Nephron progenitor cell (in vitro differentiated cells): Measurements from ENCODE around the gene CNOT8.
"Not testable (repeated sequence)": the region's sequence is repeated elsewhere in the genome, so short reads cannot be mapped to it uniquely, and the experiment has no call there.

Source experiments
- DNase-seq: peaks from one replicate; pipeline ENCODE4 v3.0.0; 2021
- H3K27ac Mint-ChIP-seq: 2 replicates; pipeline ENCODE4 v1.8.0; 2021; ENCODE audit warnings: mild to moderate bottlenecking, moderate library complexity, mixed read lengths
- H3K27me3 Mint-ChIP-seq: 2 replicates; pipeline ENCODE4 v1.8.0; 2021; ENCODE audit warnings: mild to moderate bottlenecking, low read depth, mixed read lengths; ENCODE audit not compliant: poor library complexity
- H3K36me3 Mint-ChIP-seq: 2 replicates; pipeline ENCODE4 v1.8.0; 2021; ENCODE audit warnings: low read depth, mixed read lengths
- H3K4me1 Mint-ChIP-seq: 2 replicates; pipeline ENCODE4 v1.8.0; 2021; ENCODE audit warnings: mixed read lengths
- H3K4me3 Mint-ChIP-seq: 2 replicates; pipeline ENCODE4 v1.8.0; 2021; ENCODE audit warnings: mild to moderate bottlenecking, moderate library complexity, mixed read lengths
- H3K9me3 Mint-ChIP-seq: 2 replicates; pipeline ENCODE4 v1.8.0; 2021; ENCODE audit warnings: mild to moderate bottlenecking, moderate library complexity, mixed read lengths
- TF ChIP-seq, protein P1 (sequence below): fragments of 200-600 bp; sonication (generic); IDR thresholded peaks from 2 replicates; pipeline ENCODE4 v1.5.0; 2021; ENCODE audit warnings: antibody characterized with exemption

The CNOT8 gene

DNA sequence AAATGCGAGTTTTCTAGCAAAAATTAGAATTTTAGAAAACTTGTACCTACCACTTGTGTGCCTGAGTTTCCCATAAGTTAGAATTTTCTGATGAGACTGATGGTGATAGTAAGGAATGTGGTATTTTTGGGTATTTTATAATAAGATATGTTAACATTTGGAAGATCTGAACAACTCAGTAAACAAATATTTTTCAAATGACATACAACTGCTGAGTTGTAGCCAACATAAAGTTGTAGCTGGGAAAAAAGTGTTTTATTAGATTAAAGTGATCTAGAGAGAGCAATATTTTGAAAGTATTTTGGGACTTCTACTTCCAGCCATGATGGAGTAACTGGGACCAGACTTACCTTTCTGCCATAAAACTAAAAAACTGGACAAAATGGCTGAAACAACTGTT lies 41.6 kb downstream of the CNOT8 start:
- no peaks in the 10 kb centered on the region for H3K9me3 Mint-ChIP-seq
- H3K4me3 Mint-ChIP-seq: no peak overlapping the region
- no peaks in the 10 kb centered on the region for H3K4me1 Mint-ChIP-seq
- TF ChIP-seq, protein P1, sequence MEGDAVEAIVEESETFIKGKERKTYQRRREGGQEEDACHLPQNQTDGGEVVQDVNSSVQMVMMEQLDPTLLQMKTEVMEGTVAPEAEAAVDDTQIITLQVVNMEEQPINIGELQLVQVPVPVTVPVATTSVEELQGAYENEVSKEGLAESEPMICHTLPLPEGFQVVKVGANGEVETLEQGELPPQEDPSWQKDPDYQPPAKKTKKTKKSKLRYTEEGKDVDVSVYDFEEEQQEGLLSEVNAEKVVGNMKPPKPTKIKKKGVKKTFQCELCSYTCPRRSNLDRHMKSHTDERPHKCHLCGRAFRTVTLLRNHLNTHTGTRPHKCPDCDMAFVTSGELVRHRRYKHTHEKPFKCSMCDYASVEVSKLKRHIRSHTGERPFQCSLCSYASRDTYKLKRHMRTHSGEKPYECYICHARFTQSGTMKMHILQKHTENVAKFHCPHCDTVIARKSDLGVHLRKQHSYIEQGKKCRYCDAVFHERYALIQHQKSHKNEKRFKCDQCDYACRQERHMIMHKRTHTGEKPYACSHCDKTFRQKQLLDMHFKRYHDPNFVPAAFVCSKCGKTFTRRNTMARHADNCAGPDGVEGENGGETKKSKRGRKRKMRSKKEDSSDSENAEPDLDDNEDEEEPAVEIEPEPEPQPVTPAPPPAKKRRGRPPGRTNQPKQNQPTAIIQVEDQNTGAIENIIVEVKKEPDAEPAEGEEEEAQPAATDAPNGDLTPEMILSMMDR: no peak
- H3K27ac Mint-ChIP-seq: no peak overlapping the region
- H3K36me3 Mint-ChIP-seq: peaks cover 78% of the 10 kb centered on the region
- H3K27me3 Mint-ChIP-seq: no peaks in the 10 kb centered on the region
- DNase-seq: no peak

DNA sequence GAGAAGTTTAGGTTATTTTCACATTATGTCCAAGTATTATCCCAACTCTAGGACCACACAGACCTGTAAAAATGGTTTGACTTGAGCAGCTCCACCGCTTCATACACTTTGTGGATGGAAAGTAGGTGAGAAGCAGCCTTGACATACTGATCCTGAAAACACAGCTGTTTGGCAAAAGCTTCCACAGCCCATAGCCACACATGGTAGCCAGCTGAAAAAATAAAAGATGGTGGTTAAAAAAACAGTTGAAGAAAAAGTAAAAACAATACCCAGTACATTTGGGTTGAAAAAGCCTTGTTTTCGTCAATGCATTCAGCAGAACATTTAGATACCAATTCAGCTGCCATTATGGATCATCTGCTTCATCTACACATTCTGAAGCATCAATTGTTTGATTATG lies 42.8 kb downstream of the CNOT8 start:
- no peak for DNase-seq
- Mint-ChIP-seq H3K27ac (no peak overlapping the region), H3K4me3 (no peak overlapping the region), H3K9me3 (no peaks in the 10 kb centered on the region), H3K4me1 (no peaks in the 10 kb centered on the region), H3K27me3 (no peaks in the 10 kb centered on the region), H3K36me3 (peaks cover 69% of the 10 kb centered on the region)
- TF ChIP-seq, protein P1: no peak

- TF ChIP-seq, protein P1: no peak
- Mint-ChIP-seq H3K27ac (no peak overlapping the region), H3K4me1 (no peaks in the 10 kb centered on the region), H3K9me3 (no peaks in the 10 kb centered on the region), H3K36me3 (peaks cover 69% of the 10 kb centered on the region), H3K4me3 (no peak overlapping the region), H3K27me3 (no peaks in the 10 kb centered on the region)
- DNase-seq: no peak
These were observed 43.5 kb downstream of the CNOT8 start for GRCh38 chr5:154901913-154902312.

GRCh38 chr5:154905601-154906000 lies 47.2 kb downstream of the CNOT8 start:
- Mint-ChIP-seq H3K36me3 (peaks cover 68% of the 10 kb centered on the region), H3K27ac (peak overlapping the region; percentile 48)
- H3K4me3 Mint-ChIP-seq, H3K27me3 Mint-ChIP-seq, H3K4me1 Mint-ChIP-seq, DNase-seq, H3K9me3 Mint-ChIP-seq: not testable (repeated sequence)

DNA sequence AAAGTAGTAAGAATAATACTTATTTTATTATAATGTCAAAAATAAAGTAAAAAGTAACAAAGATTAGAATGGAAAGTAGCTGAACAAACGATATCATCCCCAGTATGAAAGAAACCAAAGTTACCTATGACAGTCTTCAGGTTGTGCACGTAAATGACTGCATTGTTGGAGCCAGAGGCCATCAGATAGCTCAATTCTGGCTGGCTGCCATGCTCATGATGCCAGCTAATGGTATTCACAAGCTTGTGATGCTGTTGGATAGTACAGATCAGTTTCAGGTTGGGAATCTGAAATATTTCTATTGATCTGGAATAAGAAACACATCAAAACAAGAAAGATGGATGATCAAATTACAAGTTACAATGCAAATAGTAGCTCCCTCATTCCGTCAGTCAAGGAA lies 58.4 kb downstream of the CNOT8 start:
- no peak for DNase-seq
- Mint-ChIP-seq H3K4me3 (no peak overlapping the region), H3K4me1 (no peaks in the 10 kb centered on the region), H3K27me3 (no peaks in the 10 kb centered on the region), H3K27ac (no peak overlapping the region), H3K9me3 (no peaks in the 10 kb centered on the region), H3K36me3 (peaks cover 55% of the 10 kb centered on the region)
- TF ChIP-seq, protein P1: no peak

- TF ChIP-seq, protein P1: no peak
- no peak for DNase-seq
- no peak overlapping the region for H3K27ac Mint-ChIP-seq
- no peaks in the 10 kb centered on the region for H3K9me3 Mint-ChIP-seq
- H3K27me3 Mint-ChIP-seq: no peaks in the 10 kb centered on the region
- H3K4me3 Mint-ChIP-seq: no peak overlapping the region
- peaks cover 47% of the 10 kb centered on the region for H3K36me3 Mint-ChIP-seq
- no peaks in the 10 kb centered on the region for H3K4me1 Mint-ChIP-seq
These were observed 59.3 kb downstream of the CNOT8 start for GRCh38 chr5:154917757-154918156.
